B cell (primary cell): ENCODE measurements around the gene RBPJL.
"Not testable (repeated sequence)": the region's sequence is repeated elsewhere in the genome, so short reads cannot be mapped to it uniquely, and the experiment has no call there.

Source experiments
- EZH2 ChIP-seq: IDR thresholded peaks from 2 replicates; pipeline ENCODE4 v1.6.1; 2012; ENCODE audit warnings: borderline replicate concordance, low read depth, mild to moderate bottlenecking, moderate library complexity, low read length; ENCODE audit not compliant: insufficient read depth, poor library complexity, severe bottlenecking
- TF ChIP-seq, protein P1 (sequence below): fragments of 200-600 bp; IDR thresholded peaks from one replicate; pipeline ENCODE4 v1.8.0; 2022; ENCODE audit warnings: antibody characterized with exemption, mild to moderate bottlenecking

DNA sequence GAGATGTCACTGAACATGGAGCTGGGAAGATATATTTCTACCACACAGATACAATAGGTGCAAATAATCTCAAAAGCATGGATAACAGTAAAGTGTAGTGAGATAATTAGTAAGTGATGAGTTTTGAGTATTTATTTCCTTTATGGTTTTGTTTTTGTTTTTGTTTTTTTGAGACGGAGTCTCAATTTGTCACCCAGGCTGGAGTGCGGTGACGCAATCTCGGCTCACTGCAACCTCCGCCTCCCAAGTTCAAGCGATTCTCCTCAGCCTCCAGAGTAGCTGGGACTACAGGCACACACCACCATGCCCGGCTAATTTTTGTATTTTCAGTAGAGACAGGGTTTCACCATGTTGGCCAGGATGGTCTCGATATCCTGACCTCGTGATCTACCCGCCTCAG is 44.2 kb downstream of the RBPJL start:
- TF ChIP-seq, protein P1, sequence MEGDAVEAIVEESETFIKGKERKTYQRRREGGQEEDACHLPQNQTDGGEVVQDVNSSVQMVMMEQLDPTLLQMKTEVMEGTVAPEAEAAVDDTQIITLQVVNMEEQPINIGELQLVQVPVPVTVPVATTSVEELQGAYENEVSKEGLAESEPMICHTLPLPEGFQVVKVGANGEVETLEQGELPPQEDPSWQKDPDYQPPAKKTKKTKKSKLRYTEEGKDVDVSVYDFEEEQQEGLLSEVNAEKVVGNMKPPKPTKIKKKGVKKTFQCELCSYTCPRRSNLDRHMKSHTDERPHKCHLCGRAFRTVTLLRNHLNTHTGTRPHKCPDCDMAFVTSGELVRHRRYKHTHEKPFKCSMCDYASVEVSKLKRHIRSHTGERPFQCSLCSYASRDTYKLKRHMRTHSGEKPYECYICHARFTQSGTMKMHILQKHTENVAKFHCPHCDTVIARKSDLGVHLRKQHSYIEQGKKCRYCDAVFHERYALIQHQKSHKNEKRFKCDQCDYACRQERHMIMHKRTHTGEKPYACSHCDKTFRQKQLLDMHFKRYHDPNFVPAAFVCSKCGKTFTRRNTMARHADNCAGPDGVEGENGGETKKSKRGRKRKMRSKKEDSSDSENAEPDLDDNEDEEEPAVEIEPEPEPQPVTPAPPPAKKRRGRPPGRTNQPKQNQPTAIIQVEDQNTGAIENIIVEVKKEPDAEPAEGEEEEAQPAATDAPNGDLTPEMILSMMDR = not testable (repeated sequence)
- TF ChIP-seq EZH2 = not testable (repeated sequence)
